PC-9 (cell line): Measurements from ENCODE around the gene HSCB. TPM values are rescaled to one million over a fixed set of nuclear protein-coding genes. Genes with fewer than 3 reads are reported as not detected.
A peak's percentile ranks its signal among the peaks of the same experiment; 100 is the strongest.
"Not testable (repeated sequence)": the region's sequence is repeated elsewhere in the genome, so short reads cannot be mapped to it uniquely, and the experiment has no call there.

ENCODE experiments used
- Bru-seq: library from RNA; stranded (reverse); fragments of 400-500 nt; gene quantifications from one replicate; lab custom pipeline; 2021; lab: Mats Ljungman, UMichigan
- BruChase-seq, 2 experiments: library from RNA; stranded (reverse); fragments of 400-500 nt; gene quantifications; one replicate each; lab custom pipeline; 2021; lab: Mats Ljungman, UMichigan
- BruUV-seq: library from RNA; stranded (reverse); fragments of 400-500 nt; replicated peaks from 2 replicates; lab custom pipeline; 2021; lab: Mats Ljungman, UMichigan
- CTCF ChIA-PET: fragments of 300-600 bp; sonication (Branson Sonifier 250); formaldehyde crosslinking; loops from one replicate; lab custom pipeline; 2022; ENCODE audit warnings: antibody characterized with exemption; lab: Charles Lee
- POLR2A ChIA-PET: fragments of 300-600 bp; sonication (Branson Sonifier 250); formaldehyde crosslinking; loops from one replicate; lab custom pipeline; 2022; ENCODE audit warnings: antibody characterized with exemption; ENCODE audit not compliant: unreplicated experiment; lab: Charles Lee
- DNase-seq, 2 experiments: peaks; one replicate each; pipeline versions ENCODE4 v3.0.0 to v3.0.0-alpha.2; 2015 to 2022; ENCODE audit warnings: mixed read lengths in 1 of 2
- H2AFZ ChIP-seq: fragments of 200-600 bp; sonication (generic); 2 replicates; pipeline ENCODE4 v1.8.1; 2017; ENCODE audit warnings: antibody characterized with exemption
- H3F3A ChIP-seq: fragments of 200-600 bp; sonication (generic); 2 replicates; pipeline ENCODE4 v1.8.1; 2017; ENCODE audit warnings: antibody characterized with exemption, mild to moderate bottlenecking, low read depth; ENCODE audit not compliant: insufficient read depth
- H3K27ac ChIP-seq: fragments of 200-600 bp; sonication (generic); 2 replicates; pipeline ENCODE4 v1.6.1; 2016; ENCODE audit warnings: mixed run types
- H3K27me3 ChIP-seq: fragments of 200-600 bp; sonication (generic); 2 replicates; pipeline ENCODE4 v1.6.1; 2016; ENCODE audit warnings: low read depth, mixed run types; ENCODE audit not compliant: insufficient read depth
- H3K36me3 ChIP-seq: fragments of 200-600 bp; sonication (generic); 2 replicates; pipeline ENCODE4 v1.6.1; 2016; ENCODE audit warnings: low read depth, mixed run types
- H3K4me1 ChIP-seq: fragments of 200-600 bp; sonication (generic); replicated peaks from 2 replicates; pipeline ENCODE4 v1.6.1; 2016; ENCODE audit warnings: mixed run types; ENCODE audit not compliant: insufficient read depth
- H3K4me2 ChIP-seq: fragments of 200-600 bp; sonication (generic); 2 replicates; pipeline ENCODE4 v1.6.1; 2017; ENCODE audit warnings: mixed run types
- H3K4me3 ChIP-seq: fragments of 200-600 bp; sonication (generic); 2 replicates; pipeline ENCODE4 v1.6.1; 2016; ENCODE audit warnings: mixed run types
- H3K79me2 ChIP-seq: fragments of 200-600 bp; sonication (generic); 2 replicates; pipeline ENCODE4 v1.6.1; 2017; ENCODE audit warnings: low read depth, mixed run types
- H3K9me2 ChIP-seq: fragments of 200-600 bp; sonication (generic); 2 replicates; pipeline ENCODE4 v1.8.1; 2017; ENCODE audit warnings: mild to moderate bottlenecking; ENCODE audit not compliant: insufficient read depth
- H3K9me3 ChIP-seq: fragments of 200-600 bp; sonication (generic); 2 replicates; pipeline ENCODE4 v1.8.1; 2016; ENCODE audit warnings: low read depth; ENCODE audit not compliant: insufficient read depth
- H4K20me1 ChIP-seq: fragments of 200-600 bp; sonication (generic); 2 replicates; pipeline ENCODE4 v1.8.1; 2017; ENCODE audit not compliant: insufficient read depth
- CTCF ChIP-seq: fragments of 200-600 bp; sonication (generic); conservative IDR thresholded peaks from 2 replicates; pipeline ENCODE4 v1.6.1; 2017; ENCODE audit warnings: mixed run types, antibody characterized with exemption, mild to moderate bottlenecking, moderate library complexity
- EZH2 ChIP-seq: fragments of 200-600 bp; sonication (generic); IDR thresholded peaks from 2 replicates; pipeline ENCODE4 v1.8.0; 2017; ENCODE audit warnings: antibody characterized with exemption, low read depth
- intact Hi-C: fragments of 100-400 bp; cut with micrococcal nuclease; formaldehyde crosslinking; loops from one replicate; pipeline ENCODE4 v1.10.0; 2022; ENCODE audit not compliant: unreplicated experiment
- long read RNA-seq: library from polyadenylated mRNA; stranded (forward); transcript quantifications from one replicate; pipeline ENCODE4 v2.0.0, GENCODE V29; 2022
- total RNA-seq: library from RNA; stranded (reverse); gene quantifications from 2 replicates; pipeline ENCODE4 v1.2.3, GENCODE V29; 2021

Gene HSCB
- total RNA-seq = 8.3 and 10.0 TPM in 2 replicates
- Bru-seq, nascent RNA = percentile 59 among the genes with signal in this experiment
- percentile 56 among the genes with signal in this experiment for BruChase-seq, experiment 1, labeled RNA remaining after a 2-hour chase
- percentile 53 among the genes with signal in this experiment for BruChase-seq, experiment 2, labeled RNA remaining after a 6-hour chase
- long read RNA-seq, transcript HSCB-201 (6 exons, 1,114 nt) = major isoform, 6 of 11 reads
- long read RNA-seq, partial matches to known transcripts = 1 of 11 reads
- long read RNA-seq, other reads (novel, unspliced or antisense) = 4 of 11 reads

DNA sequence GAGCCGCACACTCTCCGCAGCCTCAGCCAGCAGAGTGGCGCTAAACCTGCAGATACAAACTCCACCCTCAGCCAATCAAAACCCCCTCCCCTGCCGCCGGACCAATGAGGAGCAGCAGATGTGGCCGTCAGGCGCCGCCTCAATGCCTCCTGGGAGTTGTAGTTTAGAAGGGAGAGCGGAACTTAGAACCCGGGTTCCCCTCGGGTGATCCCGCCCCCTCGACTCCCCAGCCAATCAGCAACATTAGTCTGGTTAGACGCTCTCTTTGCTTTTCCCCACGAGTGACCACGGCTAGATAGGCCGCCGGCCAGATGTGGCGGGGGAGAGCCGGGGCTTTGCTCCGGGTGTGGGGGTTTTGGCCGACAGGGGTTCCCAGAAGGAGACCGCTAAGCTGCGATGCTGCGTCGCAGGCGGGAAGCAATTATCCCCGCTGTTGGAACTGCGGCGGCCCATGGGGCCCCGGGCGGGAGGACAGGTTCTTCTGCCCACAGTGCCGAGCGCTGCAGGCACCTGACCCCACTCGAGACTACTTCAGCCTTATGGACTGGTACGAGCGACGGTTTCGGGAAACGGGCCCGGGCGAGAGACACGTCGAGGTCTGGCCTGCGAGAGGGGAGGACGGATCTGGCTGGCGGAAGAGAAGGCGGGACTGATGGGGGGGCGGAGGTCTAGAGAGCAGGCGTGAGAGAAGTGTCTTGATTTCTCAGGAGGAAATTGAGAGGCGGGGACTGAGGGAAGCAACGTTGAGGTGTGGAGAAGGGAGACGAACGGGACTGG, at the start of gene HSCB, which contains the start of gene CHEK2:
Gene HSCB, plus strand, starts transcription at position 255 of the 777 bp plus-strand sequence. Its CDS starts 57 bp downstream, at position 312.
Gene CHEK2, minus strand, starts transcription at position 36 of the 777 bp plus-strand sequence. CDS start 7,099 bp downstream, outside the sequence.
- no peaks in the 10 kb centered on the region for H4K20me1 ChIP-seq
- ChIA-PET POLR2A (no interaction called here), CTCF (no interaction called here)
- peak; percentile 93 to 97 for DNase-seq
- peaks cover 15% of the 10 kb centered on the region; the same call in 1 of the 2 replicates for H3K4me1 ChIP-seq
- peak within 1 kb of the TSS; percentile 92 for H3K4me2 ChIP-seq
- H3K9me3 ChIP-seq = no peaks in the 10 kb centered on the region
- peaks cover 6% of the 10 kb centered on the region for H3K36me3 ChIP-seq
- TF ChIP-seq CTCF = no peak
- no peak for TF ChIP-seq EZH2
- no peaks in the 10 kb centered on the region for H3K9me2 ChIP-seq
- peak within 1 kb of the TSS; percentile 75 for H3K27ac ChIP-seq
- intact Hi-C loops = no loop called here
- no peaks in the 10 kb centered on the region for H3K27me3 ChIP-seq
- H3K4me3 ChIP-seq = peak within 1 kb of the TSS; percentile 88
- H3F3A ChIP-seq = 0 out of 2 replicates have a peak, but pooled peaks cover 3% of the 10 kb centered on the region
- peaks cover 52% of the 10 kb centered on the region for H3K79me2 ChIP-seq
- peak within 1 kb of the TSS; percentile 95 for H2AFZ ChIP-seq
- no TSS peak for BruUV-seq

- H3K9me3 ChIP-seq, POLR2A ChIA-PET, H2AFZ ChIP-seq, H3K4me3 ChIP-seq, H3K79me2 ChIP-seq, intact Hi-C loops, H3K4me1 ChIP-seq, H3F3A ChIP-seq, CTCF ChIA-PET, H3K9me2 ChIP-seq, DNase-seq, H3K27me3 ChIP-seq, H3K4me2 ChIP-seq, H3K27ac ChIP-seq, H4K20me1 ChIP-seq, H3K36me3 ChIP-seq, BruUV-seq: not testable (repeated sequence)
These were observed 48.6 kb upstream of the HSCB start for GRCh38 chr22:28693041-28693760.

DNA sequence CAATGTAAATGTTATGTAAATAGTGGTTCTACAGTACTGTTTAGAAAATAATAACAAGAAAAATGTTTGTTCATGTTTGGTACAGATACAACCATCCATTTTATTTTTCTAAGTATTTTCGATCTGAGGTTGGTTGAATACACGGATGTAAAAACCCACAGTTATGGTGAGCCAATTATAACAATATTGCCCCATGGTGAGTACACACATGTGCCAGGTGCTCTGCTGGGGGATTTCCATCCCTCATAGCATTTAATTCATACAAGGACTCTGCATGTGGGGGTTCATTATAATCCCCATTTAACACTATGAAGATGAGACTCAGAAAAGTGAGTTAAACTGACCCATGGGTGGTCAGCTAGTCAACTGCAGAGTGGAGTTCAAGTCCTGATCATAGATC, 38.9 kb upstream of the HSCB start:
- Histone ChIP-seq H3K4me3 (no peak overlapping the region), H3K4me1 (no peaks in the 10 kb centered on the region), H3K36me3 (peaks cover 4% of the 10 kb centered on the region; the same call in 1 of the 2 replicates), H2AFZ (no peak overlapping the region), H3K79me2 (no peaks in the 10 kb centered on the region), H3K9me3 (no peaks in the 10 kb centered on the region), H3F3A (no peaks in the 10 kb centered on the region), H3K4me2 (no peak overlapping the region), H3K9me2 (no peaks in the 10 kb centered on the region), H4K20me1 (no peaks in the 10 kb centered on the region), H3K27ac (no peak overlapping the region), H3K27me3 (no peaks in the 10 kb centered on the region)
- intact Hi-C loops = no loop called here
- TF ChIP-seq CTCF (no peak), EZH2 (no peak)
- BruUV-seq = no TSS peak
- POLR2A ChIA-PET = no interaction called here
- CTCF ChIA-PET = no interaction called here
- DNase-seq = no peak
